HFF-Myc (cell line): ENCODE data around the gene NCEH1.
"Not testable (repeated sequence)": the region's sequence is repeated elsewhere in the genome, so short reads cannot be mapped to it uniquely, and the experiment has no call there.

Experiments
- DNase-seq: peaks from one replicate; pipeline ENCODE4 v3.0.0-alpha.2; 2011; ENCODE audit warnings: low read depth; ENCODE audit errors: extremely low read depth
- H3K4me3 ChIP-seq: replicated peaks from 2 replicates; pipeline ENCODE4 v1.5.1; 2011; ENCODE audit warnings: low read depth, mild to moderate bottlenecking, control low read depth, low read length
- CTCF ChIP-seq: IDR thresholded peaks from 2 replicates; pipeline ENCODE4 v1.5.1; 2012; ENCODE audit warnings: mild to moderate bottlenecking, low read depth, low read length, control low read depth; ENCODE audit errors: missing control alignments

Gene NCEH1

GRCh38 chr3:172707967-172708366 lies 2.9 kb downstream of the NCEH1 start:
- DNase-seq, result no peak
- no peak for TF ChIP-seq CTCF
- H3K4me3 ChIP-seq, result no peak overlapping the region

- no peak for TF ChIP-seq CTCF
- no peak for DNase-seq
- no peak overlapping the region for H3K4me3 ChIP-seq
Measured at GRCh38 chr3:172707030-172707429, 3.8 kb downstream of the NCEH1 start.

- no peak overlapping the region for H3K4me3 ChIP-seq
- no peak for DNase-seq
- no peak for TF ChIP-seq CTCF
Measured at GRCh38 chr3:172705170-172705569, 5.7 kb downstream of the NCEH1 start.

- no peak for TF ChIP-seq CTCF
- no peak overlapping the region for H3K4me3 ChIP-seq
- no peak for DNase-seq
Measured at GRCh38 chr3:172704001-172704400, 6.9 kb downstream of the NCEH1 start.

- H3K4me3 ChIP-seq, DNase-seq: not testable (repeated sequence)
Measured at GRCh38 chr3:172702731-172703130, 8.1 kb downstream of the NCEH1 start.

- DNase-seq, result no peak
- no peak overlapping the region for H3K4me3 ChIP-seq
- TF ChIP-seq CTCF, result no peak
Measured at GRCh38 chr3:172702256-172702655, 8.6 kb downstream of the NCEH1 start.

GRCh38 chr3:172701751-172702150 lies 9.1 kb downstream of the NCEH1 start:
- TF ChIP-seq CTCF, result no peak
- no peak for DNase-seq
- H3K4me3 ChIP-seq, result no peak overlapping the region
